GM19239 (cell line): ENCODE results near the gene ZC3H10.
A peak's percentile ranks its signal among the peaks of the same experiment; 100 is the strongest.
"Not testable (repeated sequence)": the region's sequence is repeated elsewhere in the genome, so short reads cannot be mapped to it uniquely, and the experiment has no call there.

Source experiments
- DNase-seq: peaks from one replicate; pipeline ENCODE4 v3.0.0; 2011; ENCODE audit warnings: low spot score; ENCODE audit not compliant: insufficient read length
- FAIRE-seq: peaks from 2 replicates; lab custom pipeline; 2011; peaks lifted over from hg19 to GRCh38; lab: Jason Lieb, UNC

Gene ZC3H10

GRCh38 chr12:56117778-56118687, at the start of gene ZC3H10:
Gene ZC3H10, plus strand, starts transcription at chr12:56118266. Its CDS starts 2,297 bp downstream, at chr12:56120563.
- peak; percentile 70 for DNase-seq
- FAIRE-seq: peak; percentile 100

- FAIRE-seq (no peak), DNase-seq (no peak)
Measured at GRCh38 chr12:56071648-56072047, 46.4 kb upstream of the ZC3H10 start.

- DNase-seq: no peak
- FAIRE-seq: no peak
Measured at GRCh38 chr12:56074396-56074795, 43.7 kb upstream of the ZC3H10 start.

- not testable (repeated sequence) for DNase-seq
Measured at GRCh38 chr12:56077966-56078365, 40.1 kb upstream of the ZC3H10 start.

GRCh38 chr12:56078427-56078826, 39.6 kb upstream of the ZC3H10 start:
- no peak for DNase-seq
- FAIRE-seq: no peak

More at GRCh38 chr12:56077966-56078365, 40.1 kb upstream of the ZC3H10 start:
- not testable (repeated sequence) for FAIRE-seq

- no peak for FAIRE-seq
- DNase-seq: peak; percentile 80
Measured at GRCh38 chr12:56078931-56079722, 38.9 kb upstream of the ZC3H10 start.

- DNase-seq (peak; percentile 42), FAIRE-seq (no peak)
Measured at GRCh38 chr12:56079723-56080555, 38.1 kb upstream of the ZC3H10 start, which contains the start of gene ERBB3. Gene ERBB3, plus strand, starts transcription at chr12:56080165. Its CDS starts 136 bp downstream, at chr12:56080301.

- no peak for DNase-seq
- FAIRE-seq: no peak
Measured at GRCh38 chr12:56080556-56081138, 37.4 kb upstream of the ZC3H10 start.

GRCh38 chr12:56081393-56082347, 36.4 kb upstream of the ZC3H10 start:
- DNase-seq: no peak
- FAIRE-seq: no peak

- FAIRE-seq: no peak
- no peak for DNase-seq
Measured at GRCh38 chr12:56082382-56082781, 35.7 kb upstream of the ZC3H10 start.

- no peak for DNase-seq
- no peak for FAIRE-seq
Measured at GRCh38 chr12:56082967-56083366, 35.1 kb upstream of the ZC3H10 start.

GRCh38 chr12:56084958-56085543, 33.0 kb upstream of the ZC3H10 start:
- no peak for DNase-seq
- no peak for FAIRE-seq

- no peak for FAIRE-seq
Measured at GRCh38 chr12:56086096-56086495, 32.0 kb upstream of the ZC3H10 start.

GRCh38 chr12:56086608-56087007, 31.5 kb upstream of the ZC3H10 start:
- DNase-seq (no peak), FAIRE-seq (no peak)

More at GRCh38 chr12:56086096-56086495, 32.0 kb upstream of the ZC3H10 start:
- no peak for DNase-seq

- no peak for DNase-seq
- FAIRE-seq: no peak
Measured at GRCh38 chr12:56087220-56087619, 30.8 kb upstream of the ZC3H10 start.

GRCh38 chr12:56097738-56098137, 20.3 kb upstream of the ZC3H10 start:
- DNase-seq: no peak
- no peak for FAIRE-seq

GRCh38 chr12:56098592-56098991, 19.5 kb upstream of the ZC3H10 start:
- FAIRE-seq: no peak
- DNase-seq: no peak

GRCh38 chr12:56099787-56100186, 18.3 kb upstream of the ZC3H10 start:
- no peak for FAIRE-seq
- no peak for DNase-seq
